ENCODE results near the gene DYNLT3. TPM values are rescaled to one million over a fixed set of nuclear protein-coding genes. Genes with fewer than 3 reads are reported as not detected.

The DYNLT3 gene
- polyA plus RNA-seq, 1 donor from 2014 or later: 2.4 TPM

DNA sequence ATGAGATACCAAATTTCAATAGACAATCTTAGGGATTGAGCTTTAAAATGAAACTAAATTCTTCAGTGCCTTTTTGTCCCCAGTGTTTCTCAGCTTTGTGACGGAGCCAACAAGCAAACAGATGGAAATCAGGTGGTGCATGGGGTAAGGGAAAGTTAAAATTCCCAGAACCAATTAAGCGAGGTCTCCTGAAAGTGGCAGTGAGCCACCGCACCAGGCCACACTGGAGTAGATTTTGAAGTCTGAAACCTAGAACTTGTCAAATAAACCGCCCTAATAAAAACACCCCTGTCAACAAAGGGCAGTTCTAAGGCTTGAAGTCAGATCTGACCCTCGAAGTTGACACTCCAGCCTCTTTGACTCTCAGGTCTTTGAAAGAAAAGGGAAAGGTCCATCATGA lies 40.6 kb upstream of the DYNLT3 start:
- Histone ChIP-seq H3K79me2 (replicated peaks; ENCODE audit: insufficient read depth, low read length) (no peaks in the 10 kb centered on the region), H3K4me3 (ENCODE audit: low read length) (no peak overlapping the region), H3K9me3 (ENCODE audit: low read length) (no peaks in the 10 kb centered on the region), H3F3A (ENCODE audit: insufficient read depth, low read length, poor library complexity, severe bottlenecking) (no peaks in the 10 kb centered on the region), H2AFZ (ENCODE audit: low read depth, low read length) (no peak overlapping the region), H3K36me3 (ENCODE audit: insufficient read depth, low read length) (no peaks in the 10 kb centered on the region), H3K9me2 (ENCODE audit: insufficient read depth, low read length) (no peaks in the 10 kb centered on the region), H3K27ac (ENCODE audit: low read length) (no peak overlapping the region), H4K20me1 (ENCODE audit: insufficient read depth) (no peaks in the 10 kb centered on the region), H3K9ac (ENCODE audit: low read length) (no peak overlapping the region), H3K27me3 (ENCODE audit: insufficient read depth, low read depth, low read length) (no peaks in the 10 kb centered on the region), H3K4me2 (ENCODE audit: low read length) (no peak overlapping the region)
- no peak for TF ChIP-seq EZH2 (IDR thresholded peaks at IDR 0.05; ENCODE audit: borderline replicate concordance, insufficient read depth, low read length, poor library complexity, severe bottlenecking)
- TF ChIP-seq, protein P1, sequence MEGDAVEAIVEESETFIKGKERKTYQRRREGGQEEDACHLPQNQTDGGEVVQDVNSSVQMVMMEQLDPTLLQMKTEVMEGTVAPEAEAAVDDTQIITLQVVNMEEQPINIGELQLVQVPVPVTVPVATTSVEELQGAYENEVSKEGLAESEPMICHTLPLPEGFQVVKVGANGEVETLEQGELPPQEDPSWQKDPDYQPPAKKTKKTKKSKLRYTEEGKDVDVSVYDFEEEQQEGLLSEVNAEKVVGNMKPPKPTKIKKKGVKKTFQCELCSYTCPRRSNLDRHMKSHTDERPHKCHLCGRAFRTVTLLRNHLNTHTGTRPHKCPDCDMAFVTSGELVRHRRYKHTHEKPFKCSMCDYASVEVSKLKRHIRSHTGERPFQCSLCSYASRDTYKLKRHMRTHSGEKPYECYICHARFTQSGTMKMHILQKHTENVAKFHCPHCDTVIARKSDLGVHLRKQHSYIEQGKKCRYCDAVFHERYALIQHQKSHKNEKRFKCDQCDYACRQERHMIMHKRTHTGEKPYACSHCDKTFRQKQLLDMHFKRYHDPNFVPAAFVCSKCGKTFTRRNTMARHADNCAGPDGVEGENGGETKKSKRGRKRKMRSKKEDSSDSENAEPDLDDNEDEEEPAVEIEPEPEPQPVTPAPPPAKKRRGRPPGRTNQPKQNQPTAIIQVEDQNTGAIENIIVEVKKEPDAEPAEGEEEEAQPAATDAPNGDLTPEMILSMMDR (IDR thresholded peaks at IDR 0.05; ENCODE audit: poor library complexity, severe bottlenecking): no peak
- TF ChIP-seq MXI1 (conservative IDR thresholded peaks at IDR 0.05; ENCODE audit: poor library complexity, severe bottlenecking): no peak

DNA sequence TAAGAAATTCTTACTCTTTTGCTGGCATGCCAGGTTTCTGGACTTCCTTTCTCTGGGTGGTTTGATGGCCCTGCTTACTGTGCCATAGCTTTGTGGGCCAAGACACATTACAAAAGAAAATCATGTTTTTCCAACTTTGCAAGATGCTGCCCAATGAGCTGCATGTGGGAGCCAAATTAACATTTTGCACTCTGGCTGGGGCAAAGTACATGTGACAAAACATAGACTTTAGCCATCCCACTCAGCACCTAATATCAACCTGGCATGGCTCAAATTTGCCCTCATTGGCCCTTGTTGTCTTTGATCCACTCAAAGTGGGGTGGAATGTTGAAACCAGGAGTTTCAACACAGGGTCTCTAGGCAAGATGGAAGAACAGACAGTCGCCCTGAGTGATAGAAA lies 40.0 kb upstream of the DYNLT3 start:
- H3K79me2 ChIP-seq (replicated peaks; ENCODE audit: insufficient read depth, low read length): no peaks in the 10 kb centered on the region
- no peak overlapping the region for H3K9ac ChIP-seq (ENCODE audit: low read length)

More for the DNA sequence above, 40.0 kb upstream of the DYNLT3 start:
- no peak overlapping the region for H3K4me3 ChIP-seq (ENCODE audit: low read length)
- TF ChIP-seq TAF1 (IDR thresholded peaks at IDR 0.05; ENCODE audit: low read depth) (no peak), EP300 (conservative IDR thresholded peaks at IDR 0.05; ENCODE audit: poor library complexity, severe bottlenecking) (no peak), RAD21 (conservative IDR thresholded peaks at IDR 0.05) (no peak), SMC3 (conservative IDR thresholded peaks at IDR 0.05; ENCODE audit: poor library complexity) (no peak), MXI1 (conservative IDR thresholded peaks at IDR 0.05; ENCODE audit: poor library complexity, severe bottlenecking) (no peak), POLR2AphosphoS5 (IDR thresholded peaks at IDR 0.05) (no peak), EZH2 (IDR thresholded peaks at IDR 0.05; ENCODE audit: borderline replicate concordance, insufficient read depth, low read length, poor library complexity, severe bottlenecking) (no peak)
- TF ChIP-seq, protein P2, sequence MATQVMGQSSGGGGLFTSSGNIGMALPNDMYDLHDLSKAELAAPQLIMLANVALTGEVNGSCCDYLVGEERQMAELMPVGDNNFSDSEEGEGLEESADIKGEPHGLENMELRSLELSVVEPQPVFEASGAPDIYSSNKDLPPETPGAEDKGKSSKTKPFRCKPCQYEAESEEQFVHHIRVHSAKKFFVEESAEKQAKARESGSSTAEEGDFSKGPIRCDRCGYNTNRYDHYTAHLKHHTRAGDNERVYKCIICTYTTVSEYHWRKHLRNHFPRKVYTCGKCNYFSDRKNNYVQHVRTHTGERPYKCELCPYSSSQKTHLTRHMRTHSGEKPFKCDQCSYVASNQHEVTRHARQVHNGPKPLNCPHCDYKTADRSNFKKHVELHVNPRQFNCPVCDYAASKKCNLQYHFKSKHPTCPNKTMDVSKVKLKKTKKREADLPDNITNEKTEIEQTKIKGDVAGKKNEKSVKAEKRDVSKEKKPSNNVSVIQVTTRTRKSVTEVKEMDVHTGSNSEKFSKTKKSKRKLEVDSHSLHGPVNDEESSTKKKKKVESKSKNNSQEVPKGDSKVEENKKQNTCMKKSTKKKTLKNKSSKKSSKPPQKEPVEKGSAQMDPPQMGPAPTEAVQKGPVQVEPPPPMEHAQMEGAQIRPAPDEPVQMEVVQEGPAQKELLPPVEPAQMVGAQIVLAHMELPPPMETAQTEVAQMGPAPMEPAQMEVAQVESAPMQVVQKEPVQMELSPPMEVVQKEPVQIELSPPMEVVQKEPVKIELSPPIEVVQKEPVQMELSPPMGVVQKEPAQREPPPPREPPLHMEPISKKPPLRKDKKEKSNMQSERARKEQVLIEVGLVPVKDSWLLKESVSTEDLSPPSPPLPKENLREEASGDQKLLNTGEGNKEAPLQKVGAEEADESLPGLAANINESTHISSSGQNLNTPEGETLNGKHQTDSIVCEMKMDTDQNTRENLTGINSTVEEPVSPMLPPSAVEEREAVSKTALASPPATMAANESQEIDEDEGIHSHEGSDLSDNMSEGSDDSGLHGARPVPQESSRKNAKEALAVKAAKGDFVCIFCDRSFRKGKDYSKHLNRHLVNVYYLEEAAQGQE (IDR thresholded peaks at IDR 0.05; ENCODE audit: borderline replicate concordance): no peak
- TF ChIP-seq, protein P1 (IDR thresholded peaks at IDR 0.05; ENCODE audit: poor library complexity, severe bottlenecking): no peak
- H3K9me3 ChIP-seq (ENCODE audit: low read length): no peaks in the 10 kb centered on the region
- no peak overlapping the region for H3K4me2 ChIP-seq (ENCODE audit: low read length)
- no peaks in the 10 kb centered on the region for H3K36me3 ChIP-seq (ENCODE audit: insufficient read depth, low read length)
- no peaks in the 10 kb centered on the region for H3K9me2 ChIP-seq (ENCODE audit: insufficient read depth, low read length)
- H2AFZ ChIP-seq (ENCODE audit: low read depth, low read length): no peak overlapping the region
- no peaks in the 10 kb centered on the region for H3F3A ChIP-seq (ENCODE audit: insufficient read depth, low read length, poor library complexity, severe bottlenecking)
- no peak overlapping the region for H3K27ac ChIP-seq (ENCODE audit: low read length)
- no peaks in the 10 kb centered on the region for H3K27me3 ChIP-seq (ENCODE audit: insufficient read depth, low read depth, low read length)
- H4K20me1 ChIP-seq (ENCODE audit: insufficient read depth): no peaks in the 10 kb centered on the region

Data from neural cell (in vitro differentiated cells).